H9 (cell line): ENCODE data around the gene LRP1B. TPM values are rescaled to one million over a fixed set of nuclear protein-coding genes. Genes with fewer than 3 reads are reported as not detected.

ENCODE experiments used
- DNase-seq: peaks from one replicate; pipeline ENCODE4 v3.0.0-alpha.2; 2017
- H2AFZ ChIP-seq: one replicate; pipeline ENCODE4 v1.6.1; 2013; ENCODE audit warnings: mild to moderate bottlenecking, low read length, control low read depth, moderate library complexity
- H2AK5ac ChIP-seq: 2 replicates; pipeline ENCODE4 v1.6.1; 2013; ENCODE audit warnings: low read length, control low read depth, mixed read lengths; ENCODE audit not compliant: insufficient read length
- H2BK120ac ChIP-seq: one replicate; pipeline ENCODE4 v1.6.1; 2013; ENCODE audit warnings: low read depth, mild to moderate bottlenecking, low read length, control low read depth, inconsistent platforms; ENCODE audit not compliant: poor library complexity, severe bottlenecking
- H2BK12ac ChIP-seq: 2 replicates; pipeline ENCODE4 v1.6.1; 2013; ENCODE audit warnings: low read length, control low read depth, mixed read lengths, low read depth; ENCODE audit not compliant: insufficient read length
- H2BK15ac ChIP-seq: 2 replicates; pipeline ENCODE4 v1.6.1; 2013; ENCODE audit warnings: low read depth, low read length, control low read depth
- H2BK20ac ChIP-seq: one replicate; pipeline ENCODE4 v1.6.1; 2013; ENCODE audit warnings: low read depth, mild to moderate bottlenecking, low read length, control low read depth, inconsistent platforms; ENCODE audit not compliant: poor library complexity, severe bottlenecking
- H2BK5ac ChIP-seq: 2 replicates; pipeline ENCODE4 v1.6.1; 2013; ENCODE audit warnings: low read length, control low read depth, mixed read lengths; ENCODE audit not compliant: insufficient read length
- H3K14ac ChIP-seq: 2 replicates; pipeline ENCODE4 v1.6.1; 2013; ENCODE audit warnings: low read length, control low read depth; ENCODE audit not compliant: insufficient read depth
- H3K18ac ChIP-seq: 2 replicates; pipeline ENCODE4 v1.6.1; 2013; ENCODE audit warnings: low read depth, mild to moderate bottlenecking, mixed read lengths, low read length, control low read depth; ENCODE audit not compliant: insufficient read length
- H3K23ac ChIP-seq: 2 replicates; pipeline ENCODE4 v1.6.1; 2013; ENCODE audit warnings: low read length, control low read depth, mixed read lengths, low read depth; ENCODE audit not compliant: insufficient read length
- H3K23me2 ChIP-seq: 2 replicates; pipeline ENCODE4 v1.6.1; 2013; ENCODE audit warnings: low read depth, mild to moderate bottlenecking, mixed read lengths, low read length, control low read depth; ENCODE audit not compliant: insufficient read length, poor library complexity, severe bottlenecking
- H3K27ac ChIP-seq: 2 replicates; pipeline ENCODE4 v1.5.1; 2013; ENCODE audit warnings: low read length, control low read depth, mixed read lengths, low read depth; ENCODE audit not compliant: insufficient read length
- H3K27me3 ChIP-seq: 2 replicates; pipeline ENCODE4 v1.6.1; 2013; ENCODE audit warnings: low read length, control low read depth, inconsistent platforms; ENCODE audit not compliant: insufficient read depth
- H3K4ac ChIP-seq: 2 replicates; pipeline ENCODE4 v1.6.1; 2013; ENCODE audit warnings: low read depth, mild to moderate bottlenecking, control low read depth, inconsistent platforms, low read length, moderate library complexity
- H3K4me1 ChIP-seq: 2 replicates; pipeline ENCODE4 v1.6.1; 2013; ENCODE audit warnings: low read length, control low read depth, inconsistent platforms; ENCODE audit not compliant: insufficient read depth
- H3K4me2 ChIP-seq: 2 replicates; pipeline ENCODE4 v1.6.1; 2013; ENCODE audit warnings: low read length, control low read depth, mixed read lengths; ENCODE audit not compliant: insufficient read length, insufficient read depth
- H3K56ac ChIP-seq: 2 replicates; pipeline ENCODE4 v1.6.1; 2013; ENCODE audit warnings: low read depth, mild to moderate bottlenecking, mixed read lengths, low read length, control low read depth; ENCODE audit not compliant: insufficient read length
- H3K79me1 ChIP-seq: 2 replicates; pipeline ENCODE4 v1.6.1; 2013; ENCODE audit warnings: low read depth, mild to moderate bottlenecking, moderate library complexity, low read length, control low read depth, inconsistent platforms; ENCODE audit not compliant: insufficient read depth, poor library complexity, severe bottlenecking
- H3K79me2 ChIP-seq: 2 replicates; pipeline ENCODE4 v1.6.1; 2013; ENCODE audit warnings: low read length, control low read depth, inconsistent platforms; ENCODE audit not compliant: insufficient read depth
- H3K9ac ChIP-seq: 2 replicates; pipeline ENCODE4 v1.6.1; 2013; ENCODE audit warnings: low read length, control low read depth, mixed read lengths; ENCODE audit not compliant: insufficient read length; ENCODE audit errors: extremely low read depth
- H3K9me3 ChIP-seq: one replicate; pipeline ENCODE4 v1.6.1; 2013; ENCODE audit warnings: low read depth, low read length, inconsistent platforms; ENCODE audit not compliant: control insufficient read depth
- H3T11ph ChIP-seq: one replicate; pipeline ENCODE4 v1.6.1; 2013; ENCODE audit warnings: mild to moderate bottlenecking, low read length, control low read depth, inconsistent platforms
- H4K20me1 ChIP-seq: one replicate; pipeline ENCODE4 v1.6.1; 2013; ENCODE audit not compliant: control insufficient read depth, insufficient read length, insufficient read depth
- H4K5ac ChIP-seq: 2 replicates; pipeline ENCODE4 v1.6.1; 2013; ENCODE audit warnings: low read depth, mild to moderate bottlenecking, mixed read lengths, low read length, control low read depth; ENCODE audit not compliant: insufficient read length
- H4K8ac ChIP-seq: replicated peaks from 2 replicates; pipeline ENCODE4 v1.6.1; 2013; ENCODE audit warnings: low read length, control low read depth, mixed read lengths, low read depth; ENCODE audit not compliant: insufficient read length
- H4K91ac ChIP-seq: 2 replicates; pipeline ENCODE4 v1.6.1; 2013; ENCODE audit warnings: low read depth, mild to moderate bottlenecking, moderate library complexity, mixed read lengths, low read length, control low read depth; ENCODE audit not compliant: insufficient read length
- H3K27ac Mint-ChIP-seq, 3 experiments: 2 replicates in 2 of 3; 3 replicates in 1 of 3; pipeline ENCODE4 v1.8.0; 2020 to 2021; ENCODE audit warnings: mixed read lengths in 3 of 3, mild to moderate bottlenecking in 1 of 3, moderate library complexity in 1 of 3
- H3K27me3 Mint-ChIP-seq: 2 replicates; pipeline ENCODE4 v1.8.0; 2021; ENCODE audit warnings: low read depth, mild to moderate bottlenecking, moderate library complexity, mixed read lengths
- H3K36me3 Mint-ChIP-seq, 3 experiments: 2 replicates in 2 of 3; 3 replicates in 1 of 3; pipeline ENCODE4 v1.8.0; 2020 to 2021; ENCODE audit warnings: low read depth in 3 of 3, mixed read lengths in 3 of 3; ENCODE audit not compliant: insufficient read depth in 1 of 3
- H3K4me1 Mint-ChIP-seq, 2 experiments: 2 replicates each; pipeline ENCODE4 v1.8.0; 2020; ENCODE audit warnings: mixed read lengths in 2 of 2
- H3K4me3 Mint-ChIP-seq, 2 experiments: 2 replicates in 1 of 2; 3 replicates in 1 of 2; pipeline ENCODE4 v1.8.0; 2020 to 2021; ENCODE audit warnings: mild to moderate bottlenecking in 2 of 2, mixed read lengths in 2 of 2, moderate library complexity in 1 of 2
- H3K9me3 Mint-ChIP-seq, 2 experiments: 2 replicates in 1 of 2; 3 replicates in 1 of 2; pipeline ENCODE4 v1.8.0; 2020; ENCODE audit warnings: mild to moderate bottlenecking in 2 of 2, mixed read lengths in 2 of 2, moderate library complexity in 1 of 2
- CTCF ChIP-seq: fragments of 200-600 bp; sonication (generic); conservative IDR thresholded peaks from 3 replicates; pipeline ENCODE4 v1.8.0; 2021; ENCODE audit warnings: antibody characterized with exemption, mild to moderate bottlenecking
- WGBS: extraction: QIAGEN DNeasy Blood & Tissue Kit; methylation state at CpG from one replicate; pipeline ENCODE4 v1.1.7; 2013; ENCODE audit warnings: missing lambda C conversion rate, low lambda C conversion rate, mixed read lengths; ENCODE audit not compliant: insufficient read length; ENCODE audit errors: extremely low coverage; 5-methylcytosine and 5-hydroxymethylcytosine counted together
- total RNA-seq: library from RNA; stranded (reverse); gene quantifications from 2 replicates; pipeline ENCODE4 v1.2.1, GENCODE V29; 2021

LRP1B gene
- total RNA-seq, 1 experiment from 2014 or later = not detected

DNA sequence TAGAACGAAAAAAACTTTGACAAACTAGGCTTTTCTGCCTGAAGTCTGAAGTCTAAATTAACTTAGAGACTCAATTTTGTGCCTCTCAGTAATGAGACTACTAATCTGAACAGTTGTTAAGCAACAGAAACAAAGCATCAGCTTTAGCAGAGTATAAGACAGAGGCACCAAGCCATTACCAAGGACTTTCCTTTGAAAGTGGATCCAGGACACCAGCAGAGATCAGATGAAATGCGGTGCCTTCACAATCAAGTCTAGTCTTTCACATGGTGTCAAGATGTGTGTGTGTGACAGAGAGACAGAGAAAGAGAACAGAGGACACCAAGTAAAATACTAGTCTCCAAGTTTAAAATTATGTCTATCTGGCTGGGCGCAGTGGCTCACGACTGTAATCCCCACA lies 1502.9 kb downstream of the LRP1B start:
- no peaks in the 10 kb centered on the region for H3K4me1 ChIP-seq
- no peak overlapping the region for H2BK12ac ChIP-seq
- H2AFZ ChIP-seq = no peak overlapping the region
- no peak overlapping the region for H4K8ac ChIP-seq
- H3K4ac ChIP-seq = no peak overlapping the region
- H2AK5ac ChIP-seq = no peak overlapping the region
- no peak overlapping the region for H2BK20ac ChIP-seq
- no peak overlapping the region for H2BK5ac ChIP-seq
- no peak for DNase-seq
- H2BK120ac ChIP-seq = no peak overlapping the region
- H3K9me3 ChIP-seq = no peaks in the 10 kb centered on the region
- Mint-ChIP-seq H3K4me1 (no peaks in the 10 kb centered on the region), H3K27ac (no peak overlapping the region), H3K36me3 (no peaks in the 10 kb centered on the region), H3K27me3 (no peaks in the 10 kb centered on the region), H3K4me3 (no peak overlapping the region), H3K9me3 (no peaks in the 10 kb centered on the region; a peak in 1 of 5 replicates)
- H4K91ac ChIP-seq = no peak overlapping the region
- no peak for TF ChIP-seq CTCF
- no peak overlapping the region for H3K4me2 ChIP-seq
- no peak overlapping the region for H3K23ac ChIP-seq
- H3K14ac ChIP-seq = no peak overlapping the region
- no peak overlapping the region for H3K56ac ChIP-seq
- H3K79me2 ChIP-seq = no peaks in the 10 kb centered on the region
- no peaks in the 10 kb centered on the region for H3K23me2 ChIP-seq
- no peaks in the 10 kb centered on the region for H4K20me1 ChIP-seq
- no peak overlapping the region for H2BK15ac ChIP-seq
- H4K5ac ChIP-seq = no peak overlapping the region
- H3K79me1 ChIP-seq = no peaks in the 10 kb centered on the region
- no CpG with 5 or more reads among the region's 4 CpGs for WGBS
- no peak overlapping the region for H3T11ph ChIP-seq
- H3K27ac ChIP-seq = no peak overlapping the region
- no peak overlapping the region for H3K18ac ChIP-seq
- H3K9ac ChIP-seq = no peak overlapping the region
- H3K27me3 ChIP-seq = no peaks in the 10 kb centered on the region
